Mesenchymal stem cell (in vitro differentiated cells and primary cell): ENCODE results near the gene ST7L.
A peak's percentile ranks its signal among the peaks of the same experiment; 100 is the strongest.

Source experiments
- DNase-seq: peaks from one replicate; pipeline ENCODE4 v3.0.0-alpha.2; 2013
- H2AFZ ChIP-seq: one replicate; pipeline ENCODE4 v1.6.1; 2013; ENCODE audit warnings: low read depth, mild to moderate bottlenecking, control low read depth, inconsistent platforms, low read length, moderate library complexity
- H2AK5ac ChIP-seq: 2 replicates; pipeline ENCODE4 v1.6.1; 2013; ENCODE audit warnings: low read length, moderate library complexity, mild to moderate bottlenecking, inconsistent platforms; ENCODE audit not compliant: severe bottlenecking
- H2BK120ac ChIP-seq: one replicate; pipeline ENCODE4 v1.6.1; 2013; ENCODE audit warnings: low read depth, mild to moderate bottlenecking, inconsistent platforms, low read length, moderate library complexity
- H2BK12ac ChIP-seq, 2 experiments: one replicate each; pipeline ENCODE4 v1.6.1; 2013; ENCODE audit warnings: inconsistent platforms in 2 of 2, low read length in 2 of 2, mild to moderate bottlenecking in 2 of 2, moderate library complexity in 2 of 2, control low read depth in 1 of 2
- H2BK15ac ChIP-seq: one replicate; pipeline ENCODE4 v1.6.1; 2013; ENCODE audit warnings: mild to moderate bottlenecking, low read depth, inconsistent platforms; ENCODE audit not compliant: poor library complexity, severe bottlenecking
- H2BK5ac ChIP-seq: 2 replicates; pipeline ENCODE4 v1.6.1; 2013; ENCODE audit warnings: low read depth, mild to moderate bottlenecking, low read length, control low read depth, inconsistent platforms; ENCODE audit not compliant: poor library complexity, severe bottlenecking
- H3K14ac ChIP-seq, 2 experiments: one replicate each; pipeline ENCODE4 v1.6.1; 2013; ENCODE audit warnings: inconsistent platforms in 2 of 2, low read length in 2 of 2, control low read depth in 1 of 2, mild to moderate bottlenecking in 1 of 2, moderate library complexity in 1 of 2
- H3K18ac ChIP-seq, 2 experiments: one replicate each; pipeline ENCODE4 v1.6.1; 2013; ENCODE audit warnings: inconsistent platforms in 2 of 2, low read length in 2 of 2, control low read depth in 1 of 2, low read depth in 1 of 2, mild to moderate bottlenecking in 1 of 2
- H3K23ac ChIP-seq, 2 experiments: one replicate each; pipeline ENCODE4 v1.6.1; 2013; ENCODE audit warnings: inconsistent platforms in 2 of 2, low read length in 2 of 2, mild to moderate bottlenecking in 2 of 2, moderate library complexity in 2 of 2, control low read depth in 1 of 2
- H3K27ac ChIP-seq: 2 replicates; pipeline ENCODE4 v1.5.1; 2013; ENCODE audit warnings: mild to moderate bottlenecking, moderate library complexity, low read length, control low read depth, inconsistent platforms; ENCODE audit not compliant: poor library complexity, severe bottlenecking
- H3K27me3 ChIP-seq, 2 experiments: 2 replicates each; pipeline versions ENCODE4 v1.6.1 to v1.7.0; 2013; ENCODE audit warnings: low read length in 2 of 2, mild to moderate bottlenecking in 2 of 2, moderate library complexity in 2 of 2, control low read depth in 1 of 2, inconsistent platforms in 1 of 2; ENCODE audit not compliant: control insufficient read depth in 1 of 2, insufficient read depth in 1 of 2
- H3K36me3 ChIP-seq, 2 experiments: 2 replicates each; pipeline versions ENCODE4 v1.6.1 to v1.7.0; 2013; ENCODE audit warnings: low read length in 2 of 2, control low read depth in 1 of 2, inconsistent platforms in 1 of 2, low read depth in 1 of 2, mild to moderate bottlenecking in 1 of 2; ENCODE audit not compliant: insufficient read depth in 2 of 2, control insufficient read depth in 1 of 2
- H3K4ac ChIP-seq, 2 experiments: one replicate each; pipeline ENCODE4 v1.6.1; 2013; ENCODE audit warnings: inconsistent platforms in 2 of 2, low read length in 2 of 2, mild to moderate bottlenecking in 2 of 2, moderate library complexity in 2 of 2, control low read depth in 1 of 2, low read depth in 1 of 2
- H3K4me1 ChIP-seq: 2 replicates; pipeline ENCODE4 v1.6.1; 2013; ENCODE audit warnings: low read depth, low read length, control low read depth; ENCODE audit not compliant: control insufficient read depth, insufficient read depth
- H3K4me2 ChIP-seq: 2 replicates; pipeline ENCODE4 v1.6.1; 2013; ENCODE audit warnings: low read length, mild to moderate bottlenecking, inconsistent platforms; ENCODE audit not compliant: poor library complexity, severe bottlenecking
- H3K4me3 ChIP-seq, 2 experiments: 2 replicates each; pipeline versions ENCODE4 v1.5.1 to v1.7.0; 2013; ENCODE audit warnings: low read length in 2 of 2, mild to moderate bottlenecking in 2 of 2, control low read depth in 1 of 2, low read depth in 1 of 2; ENCODE audit not compliant: insufficient read depth in 1 of 2
- H3K79me1 ChIP-seq: replicated peaks from 2 replicates; pipeline ENCODE4 v1.6.1; 2013; ENCODE audit warnings: mild to moderate bottlenecking, control low read depth, low read length, inconsistent platforms; ENCODE audit not compliant: poor library complexity, severe bottlenecking
- H3K9ac ChIP-seq: 2 replicates; pipeline ENCODE4 v1.7.0; 2013; ENCODE audit warnings: mild to moderate bottlenecking, low read length, moderate library complexity
- H3K9me3 ChIP-seq: 2 replicates; pipeline ENCODE4 v1.7.0; 2013; ENCODE audit warnings: mild to moderate bottlenecking, low read length; ENCODE audit not compliant: control insufficient read depth
- H4K8ac ChIP-seq: one replicate; pipeline ENCODE4 v1.6.1; 2013; ENCODE audit warnings: inconsistent platforms, mild to moderate bottlenecking, low read length, moderate library complexity
- H4K91ac ChIP-seq: one replicate; pipeline ENCODE4 v1.6.1; 2013; ENCODE audit warnings: mild to moderate bottlenecking, low read length, inconsistent platforms
- WGBS: methylation state at CpG from one replicate; pipeline ENCODE4 v1.1.7; 2013; ENCODE audit warnings: mixed read lengths; 5-methylcytosine and 5-hydroxymethylcytosine counted together

Gene ST7L

GRCh38 chr1:112564081-112564480, 54.9 kb downstream of the ST7L start:
- Histone ChIP-seq H2BK5ac (no peak overlapping the region), H4K91ac (no peak overlapping the region), H3K4ac (no peak overlapping the region), H3K4me2 (no peak overlapping the region), H3K27me3 (no peaks in the 10 kb centered on the region), H3K4me3 (no peak overlapping the region), H3K79me1 (peaks cover 2% of the 10 kb centered on the region), H2BK12ac (no peak overlapping the region), H3K23ac (no peak overlapping the region), H4K8ac (no peak overlapping the region), H2BK15ac (no peak overlapping the region), H2AFZ (no peak overlapping the region), H3K18ac (no peak overlapping the region), H3K14ac (no peak overlapping the region), H3K9ac (no peak overlapping the region), H2BK120ac (no peak overlapping the region), H2AK5ac (no peak overlapping the region), H3K36me3 (peaks cover 0 to 32% of the 10 kb centered on the region in 2 experiments), H3K9me3 (no peaks in the 10 kb centered on the region), H3K27ac (no peak overlapping the region), H3K4me1 (peaks cover 2% of the 10 kb centered on the region)
- 100% methylated on average over 1 of the region's 1 CpG for WGBS
- DNase-seq: no peak

GRCh38 chr1:112563341-112563740, 55.6 kb downstream of the ST7L start:
- Histone ChIP-seq H3K79me1 (peaks cover 2% of the 10 kb centered on the region), H3K27me3 (no peaks in the 10 kb centered on the region), H3K36me3 (peaks cover 0 to 35% of the 10 kb centered on the region in 2 experiments), H3K27ac (no peak overlapping the region), H3K9me3 (no peaks in the 10 kb centered on the region), H3K14ac (no peak overlapping the region), H2BK12ac (no peak overlapping the region), H2BK5ac (no peak overlapping the region), H3K18ac (no peak overlapping the region), H2BK120ac (no peak overlapping the region), H3K4ac (no peak overlapping the region), H2BK15ac (no peak overlapping the region), H2AK5ac (no peak overlapping the region), H3K4me3 (no peak overlapping the region), H3K4me2 (no peak overlapping the region), H2AFZ (no peak overlapping the region), H3K23ac (no peak overlapping the region), H3K4me1 (peaks cover 2% of the 10 kb centered on the region), H4K8ac (no peak overlapping the region), H4K91ac (no peak overlapping the region), H3K9ac (no peak overlapping the region)
- DNase-seq: no peak

- Histone ChIP-seq H2AK5ac (peak overlapping the region; percentile 69), H3K9me3 (no peaks in the 10 kb centered on the region), H2BK15ac (no peak overlapping the region), H2BK5ac (no peak overlapping the region), H3K27ac (peak overlapping the region; percentile 9), H2BK12ac (no peak overlapping the region), H2AFZ (no peak overlapping the region), H3K36me3 (peaks cover 0 to 37% of the 10 kb centered on the region in 2 experiments), H3K4me2 (no peak overlapping the region), H3K27me3 (no peaks in the 10 kb centered on the region), H3K4me3 (no peak overlapping the region), H2BK120ac (no peak overlapping the region), H3K4me1 (no peaks in the 10 kb centered on the region), H4K91ac (no peak overlapping the region), H3K4ac (no peak overlapping the region), H3K14ac (no peak overlapping the region), H3K79me1 (no peaks in the 10 kb centered on the region), H3K9ac (no peak overlapping the region), H3K18ac (peak overlapping the region in 1 of 2 experiments; percentile 54), H4K8ac (no peak overlapping the region), H3K23ac (no peak overlapping the region)
- whole genome bisulfite sequencing: 48% methylated on average over 2 of the region's 3 CpGs
- peak; percentile 62 for DNase-seq
These were observed 60.3 kb downstream of the ST7L start for GRCh38 chr1:112558634-112559033.

- Histone ChIP-seq H3K14ac (no peak overlapping the region), H4K8ac (no peak overlapping the region), H3K23ac (no peak overlapping the region), H4K91ac (no peak overlapping the region), H3K27ac (no peak overlapping the region), H3K4me1 (no peaks in the 10 kb centered on the region), H3K27me3 (no peaks in the 10 kb centered on the region), H2AFZ (no peak overlapping the region), H3K18ac (peak overlapping the region in 1 of 2 experiments; percentile 52), H3K9ac (no peak overlapping the region), H3K4ac (no peak overlapping the region), H2BK15ac (no peak overlapping the region), H3K4me2 (no peak overlapping the region), H2BK12ac (no peak overlapping the region), H2BK5ac (peak overlapping the region; percentile 35), H2BK120ac (no peak overlapping the region), H3K79me1 (peaks cover 1% of the 10 kb centered on the region), H3K36me3 (peaks cover 0 to 39% of the 10 kb centered on the region in 2 experiments), H2AK5ac (no peak overlapping the region), H3K9me3 (no peaks in the 10 kb centered on the region), H3K4me3 (no peak overlapping the region)
- peak; percentile 46 for DNase-seq
- 61% methylated on average over 1 of the region's 1 CpG for WGBS
These were observed 61.6 kb downstream of the ST7L start for GRCh38 chr1:112557385-112557784.
